ENCODE measurements around the gene PRPSAP2.
"Not testable (repeated sequence)": the region's sequence is repeated elsewhere in the genome, so short reads cannot be mapped to it uniquely, and the experiment has no call there.

PRPSAP2 gene

GRCh38 chr17:18860161-18860972 is 2.4 kb downstream of the PRPSAP2 start:
- Histone ChIP-seq H3K9me3 (ENCODE audit: control insufficient read depth, insufficient read depth, low read length) (no peaks in the 10 kb centered on the region), H3K36me3 (ENCODE audit: insufficient read depth, low read length) (no peaks in the 10 kb centered on the region), H3K9ac (ENCODE audit: low read depth, low read length) (no peak overlapping the region), H3K4me1 (ENCODE audit: insufficient read depth, low read length) (peaks cover 5% of the 10 kb centered on the region; the same call in 1 of the 2 replicates)

- Histone ChIP-seq H3K4me1 (ENCODE audit: insufficient read depth, low read length) (peaks cover 5% of the 10 kb centered on the region; the same call in 1 of the 2 replicates), H3K9me3 (ENCODE audit: control insufficient read depth, insufficient read depth, low read length) (no peaks in the 10 kb centered on the region), H3K36me3 (ENCODE audit: insufficient read depth, low read length) (peaks cover under 1% of the 10 kb centered on the region; the same call in 1 of the 2 replicates), H3K9ac (ENCODE audit: low read depth, low read length) (no peak overlapping the region)
Observed at GRCh38 chr17:18862011-18862410, 4.1 kb downstream of the PRPSAP2 start.

- not testable (repeated sequence) for H3K9me3 ChIP-seq (ENCODE audit: control insufficient read depth, insufficient read depth, low read length); H3K4me1 ChIP-seq (ENCODE audit: insufficient read depth, low read length); H3K9ac ChIP-seq (ENCODE audit: low read depth, low read length)
- peaks cover 14% of the 10 kb centered on the region for H3K36me3 ChIP-seq (ENCODE audit: insufficient read depth, low read length)
Observed at GRCh38 chr17:18864996-18865395, 7.1 kb downstream of the PRPSAP2 start.

- Histone ChIP-seq H3K36me3 (ENCODE audit: insufficient read depth, low read length) (peaks cover 14% of the 10 kb centered on the region), H3K9ac (ENCODE audit: low read depth, low read length) (no peak overlapping the region)
Observed at GRCh38 chr17:18866866-18867813, 9.2 kb downstream of the PRPSAP2 start.

GRCh38 chr17:18877104-18877645 is 19.2 kb downstream of the PRPSAP2 start:
- no peaks in the 10 kb centered on the region for H3K4me1 ChIP-seq (ENCODE audit: insufficient read depth, low read length)
- no peak overlapping the region for H3K9ac ChIP-seq (ENCODE audit: low read depth, low read length)
- peaks cover 22% of the 10 kb centered on the region for H3K36me3 ChIP-seq (ENCODE audit: insufficient read depth, low read length)
- H3K9me3 ChIP-seq (ENCODE audit: control insufficient read depth, insufficient read depth, low read length), result no peaks in the 10 kb centered on the region

More at GRCh38 chr17:18866866-18867813, 9.2 kb downstream of the PRPSAP2 start:
- H3K9me3 ChIP-seq (ENCODE audit: control insufficient read depth, insufficient read depth, low read length), result no peaks in the 10 kb centered on the region
- no peaks in the 10 kb centered on the region for H3K4me1 ChIP-seq (ENCODE audit: insufficient read depth, low read length)

GRCh38 chr17:18888766-18889290 is 30.9 kb downstream of the PRPSAP2 start:
- Histone ChIP-seq H3K4me1 (ENCODE audit: insufficient read depth, low read length) (no peaks in the 10 kb centered on the region), H3K9ac (ENCODE audit: low read depth, low read length) (no peak overlapping the region), H3K36me3 (ENCODE audit: insufficient read depth, low read length) (peaks cover 6% of the 10 kb centered on the region; the same call in 1 of the 2 replicates), H3K9me3 (ENCODE audit: control insufficient read depth, insufficient read depth, low read length) (no peaks in the 10 kb centered on the region)

- peaks cover 4% of the 10 kb centered on the region; the same call in 1 of the 2 replicates for H3K36me3 ChIP-seq (ENCODE audit: insufficient read depth, low read length)
- H3K4me1 ChIP-seq (ENCODE audit: insufficient read depth, low read length), result no peaks in the 10 kb centered on the region
- H3K9me3 ChIP-seq (ENCODE audit: control insufficient read depth, insufficient read depth, low read length), result no peaks in the 10 kb centered on the region
- no peak overlapping the region for H3K9ac ChIP-seq (ENCODE audit: low read depth, low read length)
Observed at GRCh38 chr17:18889658-18890057, 31.7 kb downstream of the PRPSAP2 start.

- Histone ChIP-seq H3K9ac (ENCODE audit: low read depth, low read length) (no peak overlapping the region), H3K9me3 (ENCODE audit: control insufficient read depth, insufficient read depth, low read length) (no peaks in the 10 kb centered on the region; the same call in 1 of the 2 replicates), H3K36me3 (ENCODE audit: insufficient read depth, low read length) (peaks cover 6% of the 10 kb centered on the region; the same call in 1 of the 2 replicates), H3K4me1 (ENCODE audit: insufficient read depth, low read length) (no peaks in the 10 kb centered on the region)
Observed at GRCh38 chr17:18891541-18891940, 33.6 kb downstream of the PRPSAP2 start.

GRCh38 chr17:18896146-18896545 is 38.2 kb downstream of the PRPSAP2 start:
- Histone ChIP-seq H3K36me3 (ENCODE audit: insufficient read depth, low read length) (peaks cover 12% of the 10 kb centered on the region; the same call in 1 of the 2 replicates), H3K9me3 (ENCODE audit: control insufficient read depth, insufficient read depth, low read length) (no peaks in the 10 kb centered on the region; the same call in 1 of the 2 replicates), H3K9ac (ENCODE audit: low read depth, low read length) (no peak overlapping the region), H3K4me1 (ENCODE audit: insufficient read depth, low read length) (no peaks in the 10 kb centered on the region)

GRCh38 chr17:18896947-18897346 is 39.0 kb downstream of the PRPSAP2 start:
- H3K9ac ChIP-seq (ENCODE audit: low read depth, low read length), result no peak overlapping the region
- no peaks in the 10 kb centered on the region for H3K4me1 ChIP-seq (ENCODE audit: insufficient read depth, low read length)
- no peaks in the 10 kb centered on the region; the same call in 1 of the 2 replicates for H3K9me3 ChIP-seq (ENCODE audit: control insufficient read depth, insufficient read depth, low read length)
- peaks cover 12% of the 10 kb centered on the region; the same call in 1 of the 2 replicates for H3K36me3 ChIP-seq (ENCODE audit: insufficient read depth, low read length)

GRCh38 chr17:18904482-18904881 is 46.6 kb downstream of the PRPSAP2 start:
- H3K9ac ChIP-seq (ENCODE audit: low read depth, low read length), result no peak overlapping the region
- H3K9me3 ChIP-seq (ENCODE audit: control insufficient read depth, insufficient read depth, low read length), result no peaks in the 10 kb centered on the region
- peaks cover 15% of the 10 kb centered on the region for H3K36me3 ChIP-seq (ENCODE audit: insufficient read depth, low read length)
- no peaks in the 10 kb centered on the region for H3K4me1 ChIP-seq (ENCODE audit: insufficient read depth, low read length)

- peaks cover 15% of the 10 kb centered on the region for H3K36me3 ChIP-seq (ENCODE audit: insufficient read depth, low read length)
- H3K9me3 ChIP-seq (ENCODE audit: control insufficient read depth, insufficient read depth, low read length), result no peaks in the 10 kb centered on the region
- no peaks in the 10 kb centered on the region for H3K4me1 ChIP-seq (ENCODE audit: insufficient read depth, low read length)
- H3K9ac ChIP-seq (ENCODE audit: low read depth, low read length), result no peak overlapping the region
Observed at GRCh38 chr17:18905226-18905625, 47.3 kb downstream of the PRPSAP2 start.

GRCh38 chr17:18910326-18910725 is 52.4 kb downstream of the PRPSAP2 start:
- peaks cover 13% of the 10 kb centered on the region for H3K36me3 ChIP-seq (ENCODE audit: insufficient read depth, low read length)
- no peak overlapping the region for H3K9ac ChIP-seq (ENCODE audit: low read depth, low read length)
- no peaks in the 10 kb centered on the region for H3K4me1 ChIP-seq (ENCODE audit: insufficient read depth, low read length)
- H3K9me3 ChIP-seq (ENCODE audit: control insufficient read depth, insufficient read depth, low read length), result no peaks in the 10 kb centered on the region

- no peak overlapping the region for H3K9ac ChIP-seq (ENCODE audit: low read depth, low read length)
Observed at GRCh38 chr17:18910881-18911280, 53.0 kb downstream of the PRPSAP2 start.

More at GRCh38 chr17:18910881-18911280, 53.0 kb downstream of the PRPSAP2 start:
- Histone ChIP-seq H3K9me3 (ENCODE audit: control insufficient read depth, insufficient read depth, low read length) (no peaks in the 10 kb centered on the region), H3K4me1 (ENCODE audit: insufficient read depth, low read length) (no peaks in the 10 kb centered on the region), H3K36me3 (ENCODE audit: insufficient read depth, low read length) (peaks cover 13% of the 10 kb centered on the region)
